GM21526 (cell line): ENCODE results near the gene SRRT.
"Not testable (repeated sequence)": the region's sequence is repeated elsewhere in the genome, so short reads cannot be mapped to it uniquely, and the experiment has no call there.

ENCODE experiments used
- ATAC-seq: cut with Tn5 transposase; IDR thresholded peaks from one replicate; pipeline ENCODE4 v1.9.1; 2021; ENCODE audit warnings: moderate library complexity; ENCODE audit not compliant: unreplicated experiment, low FRiP score

Gene SRRT

GRCh38 chr7:100893318-100893895, 18.5 kb downstream of the SRRT start:
- no peak for ATAC-seq

DNA sequence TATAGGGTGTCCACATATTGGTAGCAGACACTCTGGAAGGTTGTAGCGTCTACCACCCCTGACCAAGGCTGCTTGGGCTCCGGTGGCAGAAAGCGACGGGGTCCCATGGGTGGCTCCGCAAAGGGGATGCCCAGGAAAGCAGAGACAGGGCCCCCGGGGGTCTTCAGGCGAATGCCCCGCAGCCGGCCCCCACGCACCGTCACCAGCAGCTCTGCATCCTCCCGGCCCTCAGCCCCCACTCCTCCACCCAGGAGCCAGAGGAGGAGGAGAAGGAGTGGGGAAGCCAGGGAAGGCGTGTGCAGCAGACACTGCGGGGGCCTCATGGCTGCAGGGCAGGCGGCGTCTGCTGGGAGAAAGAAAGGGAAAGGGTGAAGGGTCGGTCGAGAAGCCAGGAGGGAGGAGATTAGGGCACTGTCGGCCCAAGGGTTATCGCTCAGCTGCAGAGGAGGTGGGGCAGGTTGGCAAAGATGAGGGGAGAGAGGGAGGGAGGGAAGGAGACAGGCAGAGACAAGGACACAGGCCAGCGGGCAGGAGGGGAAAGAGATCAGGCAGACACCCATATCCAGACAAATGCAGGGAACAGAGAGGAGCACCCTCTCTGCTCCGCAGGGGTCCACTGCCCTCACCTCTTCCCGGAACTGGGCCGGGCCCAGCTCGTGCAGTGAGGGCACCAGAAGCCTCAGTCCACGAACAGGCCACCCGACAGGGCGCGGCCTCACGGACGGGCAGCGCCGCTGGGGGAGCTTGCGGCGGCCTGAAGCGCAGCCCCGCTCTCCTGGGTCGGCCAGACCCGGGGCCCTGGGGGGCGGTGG, 19.2 kb downstream of the SRRT start:
- no peak for ATAC-seq

GRCh38 chr7:100894860-100895700, 20.2 kb downstream of the SRRT start:
- no peak for ATAC-seq

- ATAC-seq = no peak
Measured at GRCh38 chr7:100895701-100895955, 20.7 kb downstream of the SRRT start, which contains the start of gene ACHE. ACHE (minus strand) TSS chr7:100895888; CDS start chr7:100894232, 1,656 bp downstream.

- no peak for ATAC-seq
Measured at GRCh38 chr7:100895956-100896731, 21.2 kb downstream of the SRRT start.

DNA sequence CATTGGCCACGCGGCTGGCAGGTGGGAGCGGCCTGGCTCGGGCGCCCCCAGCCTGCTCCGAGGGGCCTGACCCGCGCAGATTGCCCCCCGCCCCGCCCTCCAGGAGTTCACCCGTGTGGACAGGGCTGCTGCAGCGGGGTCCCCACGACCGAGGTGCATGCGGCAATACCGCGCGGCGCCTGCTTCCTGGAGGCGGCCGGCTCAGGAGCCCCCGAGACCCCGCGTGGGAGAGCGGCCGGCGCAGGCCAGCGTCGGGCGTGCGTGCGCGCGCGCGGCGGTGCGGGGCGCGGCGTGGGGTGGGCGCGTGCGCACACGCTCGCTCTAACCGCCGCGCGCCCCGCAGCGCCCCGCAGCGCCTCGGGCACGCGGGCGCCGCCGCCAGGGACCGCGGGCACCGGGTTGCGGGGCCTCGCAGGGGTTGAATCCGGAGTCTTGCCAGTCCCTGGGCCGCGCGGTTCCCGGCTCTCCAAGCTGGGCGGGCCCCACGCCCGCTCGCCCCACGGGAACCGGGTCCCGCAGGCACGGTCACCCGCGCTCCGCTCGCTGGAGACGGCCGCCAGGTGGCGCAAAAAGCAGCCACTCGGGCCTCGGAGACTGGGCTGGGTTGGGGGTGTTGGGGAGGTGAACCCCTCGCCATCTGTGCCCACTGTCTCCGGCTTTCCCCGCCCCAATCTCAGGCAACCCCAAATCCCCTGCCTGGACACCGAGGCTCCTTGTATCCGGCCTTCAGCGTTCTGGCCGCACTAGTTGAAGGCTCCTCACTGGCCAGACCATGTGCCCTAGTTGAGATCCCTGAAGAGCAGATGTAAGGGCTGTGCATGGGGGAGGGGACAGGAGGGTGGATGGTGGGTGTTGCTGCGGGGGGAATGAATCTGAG, 22.1 kb downstream of the SRRT start:
- ATAC-seq = no peak

GRCh38 chr7:100897772-100898454, 23.0 kb downstream of the SRRT start:
- ATAC-seq = no peak

GRCh38 chr7:100899432-100899831, 24.5 kb downstream of the SRRT start:
- no peak for ATAC-seq

GRCh38 chr7:100900978-100901377, 26.1 kb downstream of the SRRT start:
- ATAC-seq = no peak

DNA sequence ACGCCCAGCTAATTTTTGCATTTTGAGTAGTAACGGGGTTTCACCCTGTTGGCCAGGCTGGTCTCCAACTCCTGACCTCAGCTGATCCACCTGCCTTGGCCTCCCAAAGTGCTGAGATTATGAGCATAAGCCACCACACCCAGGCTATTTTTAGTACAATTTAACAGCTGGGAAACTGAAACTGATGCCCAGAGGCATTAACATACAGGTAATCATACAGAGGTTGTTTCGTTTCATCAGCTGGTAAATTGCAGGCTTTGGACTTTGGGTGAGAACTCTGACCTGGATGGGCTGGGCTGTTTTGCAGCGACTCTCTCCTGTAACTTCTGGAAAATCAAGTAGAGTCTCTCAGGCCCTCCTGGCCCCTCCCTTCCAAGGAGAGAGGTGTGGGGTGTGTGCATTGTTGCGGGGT, 27.0 kb downstream of the SRRT start:
- no peak for ATAC-seq

GRCh38 chr7:100902638-100903037, 27.7 kb downstream of the SRRT start:
- ATAC-seq = no peak

- no peak for ATAC-seq
Measured at GRCh38 chr7:100908512-100908911, 33.6 kb downstream of the SRRT start.

DNA sequence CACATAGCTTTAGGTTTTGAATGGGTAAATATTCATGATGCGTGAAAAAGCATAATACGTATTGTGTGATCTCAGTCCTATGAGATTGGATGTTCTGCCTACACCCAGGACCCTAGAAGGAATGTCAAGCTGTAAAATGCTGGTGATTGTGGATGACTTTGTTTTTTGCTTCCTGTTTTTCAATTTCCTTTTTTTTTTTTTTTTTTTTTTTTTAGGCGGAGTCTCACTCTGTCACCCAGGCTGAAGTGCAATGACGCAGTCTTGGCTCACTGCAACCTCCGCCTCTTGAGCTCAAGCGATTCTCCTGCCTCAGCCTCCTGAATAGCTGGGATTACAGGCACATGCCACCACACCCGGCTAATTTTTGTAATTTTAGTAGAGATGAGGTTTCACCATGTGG, 35.5 kb downstream of the SRRT start:
- ATAC-seq = not testable (repeated sequence)

DNA sequence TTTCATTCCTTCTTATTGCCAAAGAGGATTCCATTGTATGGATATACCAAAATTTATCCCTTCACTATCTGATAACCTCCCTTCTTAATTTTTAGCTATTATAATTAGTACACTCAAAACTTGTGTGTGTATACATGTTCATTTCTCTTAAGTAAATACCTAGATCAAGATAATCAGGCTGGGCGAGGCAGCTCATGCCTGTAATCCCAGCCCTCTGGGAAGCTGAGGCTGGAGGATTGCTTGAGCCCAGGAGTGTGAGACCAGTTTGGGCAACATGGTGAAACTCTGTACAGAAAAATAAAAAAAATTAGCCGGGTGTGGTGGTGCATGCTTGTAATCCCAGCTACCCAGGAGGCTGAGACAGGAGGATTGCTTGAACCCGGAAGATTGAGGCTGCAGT, 36.6 kb downstream of the SRRT start:
- no peak for ATAC-seq

DNA sequence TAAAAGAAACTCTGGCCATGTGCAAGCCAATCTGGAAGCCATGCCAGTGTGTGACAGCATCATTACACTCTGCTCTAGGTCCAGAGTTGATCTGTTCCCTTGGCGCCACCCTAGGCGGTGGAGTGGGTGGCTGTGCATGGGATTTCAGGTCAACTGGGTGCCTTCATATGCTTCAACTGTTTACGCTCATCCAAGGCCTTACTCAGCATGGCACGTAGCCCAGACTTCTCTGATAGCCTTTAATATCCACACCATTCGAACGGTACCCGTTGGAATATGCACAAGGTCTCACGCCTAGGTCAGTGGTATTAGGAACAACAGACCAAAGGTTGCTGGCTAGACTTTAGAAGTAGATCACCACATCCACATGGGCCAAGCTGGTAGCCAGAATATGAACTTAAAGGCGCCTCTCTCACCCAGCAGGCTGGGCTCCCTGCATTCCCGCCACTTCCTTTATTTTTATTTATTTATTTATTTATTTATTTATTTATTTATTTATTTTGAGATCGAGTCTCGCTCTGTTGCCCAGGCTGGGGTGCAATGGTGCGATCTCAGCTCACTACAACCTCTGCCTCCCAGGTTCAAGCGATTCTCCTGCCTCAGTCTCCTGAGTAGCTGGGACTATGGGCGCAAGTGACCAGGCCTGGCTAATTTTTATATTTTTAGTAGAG, 39.4 kb downstream of the SRRT start:
- ATAC-seq = no peak

DNA sequence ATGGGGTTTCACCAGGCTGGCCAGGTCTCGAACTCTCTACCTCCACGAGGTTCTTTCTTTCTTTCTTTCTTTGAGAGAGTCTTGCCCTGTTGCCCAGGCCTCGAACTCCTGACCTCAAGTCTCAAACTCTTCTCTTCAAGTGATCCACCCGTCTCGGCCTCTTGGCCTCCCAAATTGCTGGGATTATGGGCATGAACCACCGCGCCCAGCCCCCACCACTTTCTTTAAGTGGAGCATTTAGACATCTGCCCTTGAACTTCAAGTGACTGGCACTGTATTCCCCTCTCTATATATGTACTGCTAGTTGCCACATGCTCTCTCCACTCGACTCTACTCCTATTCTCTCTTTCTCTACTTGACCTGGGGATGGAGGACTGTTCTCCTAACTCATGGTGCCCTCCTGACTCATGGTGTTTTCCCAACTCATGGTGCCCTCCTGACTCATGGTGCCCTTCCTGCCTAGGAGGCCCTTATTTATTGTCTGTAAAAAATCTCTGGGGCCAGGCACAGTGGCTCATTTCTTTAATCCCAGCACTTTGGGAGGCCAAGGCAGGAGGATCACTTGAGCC, 40.1 kb downstream of the SRRT start:
- ATAC-seq = no peak

GRCh38 chr7:100919335-100919734, 44.4 kb downstream of the SRRT start:
- ATAC-seq = not testable (repeated sequence)

GRCh38 chr7:100919779-100920437, 45.0 kb downstream of the SRRT start:
- ATAC-seq = not testable (repeated sequence)
